H1 (cell line): ENCODE measurements around the gene CNFN.

Experiments
- BACH1 ChIP-seq: IDR thresholded peaks from 2 replicates; pipeline ENCODE4 v1.6.1; 2012; ENCODE audit warnings: low read length, improper control_type of control experiment
- CBX5 ChIP-seq: fragments of 300-800, 300-1000 bp; sonication (generic); IDR thresholded peaks from 2 replicates; pipeline ENCODE4 v1.7.1; 2016; ENCODE audit warnings: antibody characterized with exemption, low read length, low read depth
- GABPA ChIP-seq: IDR thresholded peaks from 2 replicates; pipeline ENCODE4 v1.6.1; 2011; ENCODE audit warnings: mild to moderate bottlenecking, low read length, moderate library complexity, borderline replicate concordance; ENCODE audit not compliant: insufficient read depth
- JUN ChIP-seq: IDR thresholded peaks from 2 replicates; pipeline ENCODE4 v1.6.1; 2011; ENCODE audit warnings: low read depth, mild to moderate bottlenecking, improper control_type of control experiment, low read length
- SP1 ChIP-seq: IDR thresholded peaks from 2 replicates; pipeline ENCODE4 v1.6.1; 2011; ENCODE audit warnings: low read depth, low read length
- TF ChIP-seq, protein P1 (sequence below), 3 experiments: IDR thresholded peaks; 1 replicate in 2 of 3; 2 replicates in 1 of 3; pipeline versions ENCODE4 v1.5.1 to v1.6.1; 2011; ENCODE audit warnings: low read length in 3 of 3, mild to moderate bottlenecking in 3 of 3, inconsistent platforms in 2 of 3, low read depth in 1 of 3, moderate library complexity in 1 of 3; ENCODE audit not compliant: insufficient read depth in 1 of 3; ENCODE audit errors: control extremely low read depth in 1 of 3
- TF ChIP-seq, protein P2 (sequence below): IDR thresholded peaks from 2 replicates; pipeline ENCODE4 v1.6.1; 2011; ENCODE audit warnings: low read depth, mild to moderate bottlenecking, low read length; ENCODE audit not compliant: insufficient read depth
- TF ChIP-seq, protein P3 (sequence below): IDR thresholded peaks from 2 replicates; pipeline ENCODE4 v1.6.1; 2012; ENCODE audit warnings: low read length, inconsistent platforms

DNA sequence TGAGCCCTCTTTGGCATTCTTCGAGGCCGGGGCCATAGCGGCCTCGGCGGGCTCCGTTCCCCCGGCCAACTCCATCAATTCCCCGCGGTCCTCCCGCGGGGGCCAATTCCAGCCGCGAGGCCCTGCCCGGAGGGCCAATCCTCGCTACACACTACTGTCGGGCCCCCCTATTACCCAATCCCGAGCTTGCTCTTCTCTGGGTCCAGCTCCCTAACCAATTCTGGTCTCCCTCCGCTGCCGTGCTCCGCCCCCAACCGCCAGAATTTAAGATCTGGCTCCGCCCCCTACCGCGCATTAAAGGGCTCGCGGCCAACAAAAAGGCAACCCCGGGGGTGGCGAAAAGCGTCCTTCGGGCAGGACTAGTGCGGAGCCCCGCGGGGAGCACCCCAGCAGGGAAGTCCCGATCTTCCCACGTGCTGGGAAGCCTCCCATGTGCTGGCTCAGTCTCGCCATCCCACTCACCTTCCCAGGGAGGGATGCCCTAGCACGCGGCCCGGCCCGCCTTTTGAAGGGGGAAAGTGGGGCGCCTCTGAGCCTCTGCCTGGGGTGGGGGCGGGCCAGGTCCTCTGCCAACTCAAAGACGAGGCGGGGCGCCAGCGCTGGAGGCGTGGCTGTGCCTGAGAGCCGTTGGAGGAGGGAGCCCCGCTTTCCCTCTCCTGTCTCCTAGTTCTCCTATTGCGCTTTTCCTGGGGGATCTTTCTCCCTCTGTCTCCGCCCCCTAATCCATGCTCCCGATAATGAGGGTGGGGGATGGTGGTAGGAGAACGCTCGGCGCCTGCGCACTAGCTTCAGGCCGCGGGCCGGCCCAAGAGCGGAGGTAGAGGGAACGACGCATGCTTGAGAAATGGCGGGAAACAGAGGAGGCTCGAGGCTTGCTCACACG, 33.6 kb upstream of the CNFN start:
- TF ChIP-seq, protein P1, sequence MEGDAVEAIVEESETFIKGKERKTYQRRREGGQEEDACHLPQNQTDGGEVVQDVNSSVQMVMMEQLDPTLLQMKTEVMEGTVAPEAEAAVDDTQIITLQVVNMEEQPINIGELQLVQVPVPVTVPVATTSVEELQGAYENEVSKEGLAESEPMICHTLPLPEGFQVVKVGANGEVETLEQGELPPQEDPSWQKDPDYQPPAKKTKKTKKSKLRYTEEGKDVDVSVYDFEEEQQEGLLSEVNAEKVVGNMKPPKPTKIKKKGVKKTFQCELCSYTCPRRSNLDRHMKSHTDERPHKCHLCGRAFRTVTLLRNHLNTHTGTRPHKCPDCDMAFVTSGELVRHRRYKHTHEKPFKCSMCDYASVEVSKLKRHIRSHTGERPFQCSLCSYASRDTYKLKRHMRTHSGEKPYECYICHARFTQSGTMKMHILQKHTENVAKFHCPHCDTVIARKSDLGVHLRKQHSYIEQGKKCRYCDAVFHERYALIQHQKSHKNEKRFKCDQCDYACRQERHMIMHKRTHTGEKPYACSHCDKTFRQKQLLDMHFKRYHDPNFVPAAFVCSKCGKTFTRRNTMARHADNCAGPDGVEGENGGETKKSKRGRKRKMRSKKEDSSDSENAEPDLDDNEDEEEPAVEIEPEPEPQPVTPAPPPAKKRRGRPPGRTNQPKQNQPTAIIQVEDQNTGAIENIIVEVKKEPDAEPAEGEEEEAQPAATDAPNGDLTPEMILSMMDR (IDR thresholded peaks at IDR 0.05; ENCODE audit: control extremely low read depth in 1 of 3, insufficient read depth in 1 of 3, low read depth in 1 of 3, low read length in 3 of 3), result no peak
- TF ChIP-seq, protein P2, sequence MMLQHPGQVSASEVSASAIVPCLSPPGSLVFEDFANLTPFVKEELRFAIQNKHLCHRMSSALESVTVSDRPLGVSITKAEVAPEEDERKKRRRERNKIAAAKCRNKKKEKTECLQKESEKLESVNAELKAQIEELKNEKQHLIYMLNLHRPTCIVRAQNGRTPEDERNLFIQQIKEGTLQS, result no peak
- TF ChIP-seq SP1 (peak; percentile 89; the same call in 1 of the 2 replicates), BACH1 (no peak), CBX5 (no peak), JUN (no peak), GABPA (no peak)
- TF ChIP-seq, protein P3, sequence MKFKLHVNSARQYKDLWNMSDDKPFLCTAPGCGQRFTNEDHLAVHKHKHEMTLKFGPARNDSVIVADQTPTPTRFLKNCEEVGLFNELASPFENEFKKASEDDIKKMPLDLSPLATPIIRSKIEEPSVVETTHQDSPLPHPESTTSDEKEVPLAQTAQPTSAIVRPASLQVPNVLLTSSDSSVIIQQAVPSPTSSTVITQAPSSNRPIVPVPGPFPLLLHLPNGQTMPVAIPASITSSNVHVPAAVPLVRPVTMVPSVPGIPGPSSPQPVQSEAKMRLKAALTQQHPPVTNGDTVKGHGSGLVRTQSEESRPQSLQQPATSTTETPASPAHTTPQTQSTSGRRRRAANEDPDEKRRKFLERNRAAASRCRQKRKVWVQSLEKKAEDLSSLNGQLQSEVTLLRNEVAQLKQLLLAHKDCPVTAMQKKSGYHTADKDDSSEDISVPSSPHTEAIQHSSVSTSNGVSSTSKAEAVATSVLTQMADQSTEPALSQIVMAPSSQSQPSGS, result no peak
